G401.6 (cell line): ENCODE measurements around the gene MAPT.
"Not testable (repeated sequence)": the region's sequence is repeated elsewhere in the genome, so short reads cannot be mapped to it uniquely, and the experiment has no call there.

Experiments used
- FAIRE-seq: peaks from 2 replicates; lab custom pipeline; 2012; peaks lifted over from hg19 to GRCh38; lab: Jason Lieb, UNC

The MAPT gene

GRCh38 chr17:45954914-45955313 lies 60.6 kb downstream of the MAPT start:
- FAIRE-seq: no peak

- FAIRE-seq: no peak
These were observed 61.0 kb downstream of the MAPT start for GRCh38 chr17:45955326-45955725.

- FAIRE-seq: no peak
These were observed 61.7 kb downstream of the MAPT start for GRCh38 chr17:45956090-45956489.

- FAIRE-seq: not testable (repeated sequence)
These were observed 62.4 kb downstream of the MAPT start for GRCh38 chr17:45956746-45957145.

GRCh38 chr17:45958307-45958706 lies 64.0 kb downstream of the MAPT start:
- no peak for FAIRE-seq

GRCh38 chr17:45958994-45959665 lies 64.8 kb downstream of the MAPT start:
- no peak for FAIRE-seq

GRCh38 chr17:45960311-45960710 lies 66.0 kb downstream of the MAPT start:
- FAIRE-seq: no peak

GRCh38 chr17:45961206-45961605 lies 66.9 kb downstream of the MAPT start:
- no peak for FAIRE-seq

- FAIRE-seq: no peak
These were observed 68.0 kb downstream of the MAPT start for GRCh38 chr17:45962221-45962972.

GRCh38 chr17:45963283-45963682 lies 68.9 kb downstream of the MAPT start:
- no peak for FAIRE-seq

GRCh38 chr17:45963889-45964288 lies 69.5 kb downstream of the MAPT start:
- FAIRE-seq: no peak

GRCh38 chr17:45964634-45965033 lies 70.3 kb downstream of the MAPT start:
- no peak for FAIRE-seq

- FAIRE-seq: no peak
These were observed 71.5 kb downstream of the MAPT start for GRCh38 chr17:45965812-45966211.

- no peak for FAIRE-seq
These were observed 72.4 kb downstream of the MAPT start for GRCh38 chr17:45966606-45967280.

- FAIRE-seq: no peak
These were observed 73.0 kb downstream of the MAPT start for GRCh38 chr17:45967378-45967777.

- no peak for FAIRE-seq
These were observed 74.4 kb downstream of the MAPT start for GRCh38 chr17:45968732-45969131.

GRCh38 chr17:45969726-45970125 lies 75.4 kb downstream of the MAPT start:
- FAIRE-seq: no peak

- FAIRE-seq: no peak
These were observed 76.3 kb downstream of the MAPT start for GRCh38 chr17:45970659-45971058.

- no peak for FAIRE-seq
These were observed 77.4 kb downstream of the MAPT start for GRCh38 chr17:45971698-45972141.

GRCh38 chr17:45972531-45972930 lies 78.2 kb downstream of the MAPT start:
- FAIRE-seq: no peak

GRCh38 chr17:45973099-45973780 lies 78.9 kb downstream of the MAPT start:
- FAIRE-seq: no peak

- FAIRE-seq: no peak
These were observed 79.8 kb downstream of the MAPT start for GRCh38 chr17:45973946-45974859.
